ENCODE results near the gene CDKAL1.

GRCh38 chr6:21138336-21139069 is 604.2 kb downstream of the CDKAL1 start:
- TF ChIP-seq POLR2AphosphoS5 (IDR thresholded peaks at IDR 0.05) (no peak), CTCF (IDR thresholded peaks at IDR 0.05) (no peak), EP300 (IDR thresholded peaks at IDR 0.05) (no peak)
